Activated CD8-positive, alpha-beta T cell treated with anti-CD3 and anti-CD28 coated beads for 36 hours (primary cell): Measurements from ENCODE around the gene SLC1A4. TPM values are rescaled to one million over a fixed set of nuclear protein-coding genes. Genes with fewer than 3 reads are reported as not detected.

Experiments
- ATAC-seq: fragments of 200-7000 bp; cut with Tn5 transposase; one replicate; pipeline ENCODE4 v1.10.0; 2021; ENCODE audit warnings: mild to moderate bottlenecking, moderate library complexity
- CTCF ChIA-PET: fragments of 350-600 bp; sonication (Branson Sonifier 250); formaldehyde crosslinking; loops from one replicate; lab custom pipeline; 2021; ENCODE audit warnings: antibody characterized with exemption; lab: Charles Lee
- POLR2A ChIA-PET: fragments of 350-600 bp; sonication (Branson Sonifier 250); formaldehyde crosslinking; loops from one replicate; lab custom pipeline; 2021; ENCODE audit warnings: antibody characterized with exemption; lab: Charles Lee
- DNase-seq: peaks from one replicate; pipeline ENCODE4 v3.0.0-alpha.2; 2020
- H3K27ac Mint-ChIP-seq: one replicate; pipeline ENCODE4 v1.8.0; 2021; ENCODE audit warnings: mild to moderate bottlenecking, mixed read lengths
- H3K27me3 Mint-ChIP-seq: one replicate; pipeline ENCODE4 v1.8.0; 2021; ENCODE audit warnings: mixed read lengths
- H3K36me3 Mint-ChIP-seq: one replicate; pipeline ENCODE4 v1.8.0; 2021; ENCODE audit warnings: low read depth, mixed read lengths
- H3K4me1 Mint-ChIP-seq: one replicate; pipeline ENCODE4 v1.8.0; 2021; ENCODE audit warnings: low read depth, mixed read lengths
- H3K4me3 Mint-ChIP-seq: one replicate; pipeline ENCODE4 v1.8.0; 2021; ENCODE audit warnings: mild to moderate bottlenecking, moderate library complexity, mixed read lengths
- H3K9me3 Mint-ChIP-seq: one replicate; pipeline ENCODE4 v1.8.0; 2021; ENCODE audit warnings: mixed read lengths
- intact Hi-C: fragments of 100-400 bp; cut with micrococcal nuclease; formaldehyde crosslinking; loops from one replicate; pipeline ENCODE4 v1.10.0; 2022
- total RNA-seq, 2 experiments: library from RNA; stranded (reverse); gene quantifications; one replicate each; pipeline ENCODE4 v1.2.3, GENCODE V29; 2021
- TF ChIP-seq, protein P1 (sequence below): fragments of 200-600 bp; IDR thresholded peaks from one replicate; pipeline ENCODE4 v1.8.0; 2022; ENCODE audit warnings: antibody characterized with exemption, mild to moderate bottlenecking

Gene SLC1A4
- total RNA-seq, 2 experiments from 2014 or later = 14.6 to 14.9 TPM

DNA sequence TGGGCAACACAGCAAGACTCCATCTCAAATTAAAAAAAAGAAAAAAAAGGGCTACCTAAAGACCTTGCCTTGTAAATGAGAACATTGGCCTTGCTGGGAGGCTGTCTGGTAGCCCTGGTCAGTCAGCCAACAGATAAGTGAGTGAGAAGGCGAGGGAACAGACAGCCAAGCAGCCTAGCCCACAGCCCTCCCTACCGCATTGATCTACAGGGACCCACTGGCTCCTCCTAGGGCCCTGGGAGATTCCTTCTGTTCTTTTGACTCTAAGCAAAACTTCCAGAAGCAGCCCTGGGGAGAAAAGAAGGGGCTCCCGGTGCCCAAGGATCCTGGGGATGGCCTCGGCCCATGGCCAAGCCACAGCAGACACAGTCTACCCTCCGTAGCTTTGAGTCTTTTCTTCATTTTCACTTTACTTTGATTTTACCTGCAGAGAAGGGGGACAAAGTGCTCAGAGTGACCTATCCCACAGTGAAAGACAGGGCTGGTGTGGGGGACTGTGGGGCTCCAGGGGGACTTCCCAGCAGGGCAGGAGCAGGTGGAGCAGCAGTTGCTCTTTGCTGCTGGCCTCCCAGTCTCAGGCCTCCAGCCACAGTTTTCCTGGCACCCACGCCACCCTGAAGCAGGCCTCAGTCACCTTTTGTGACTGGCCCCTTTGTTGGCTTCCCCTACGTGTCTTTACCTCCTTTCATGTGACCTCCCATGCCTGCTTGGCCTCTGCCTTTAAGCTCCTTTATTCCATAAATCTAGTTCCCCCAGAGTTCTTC is 72.1 kb downstream of the SLC1A4 start:
- Mint-ChIP-seq H3K27ac (no peak overlapping the region), H3K4me3 (no peak overlapping the region), H3K4me1 (peaks cover 42% of the 10 kb centered on the region), H3K36me3 (no peaks in the 10 kb centered on the region), H3K9me3 (no peaks in the 10 kb centered on the region), H3K27me3 (no peaks in the 10 kb centered on the region)
- TF ChIP-seq, protein P1, sequence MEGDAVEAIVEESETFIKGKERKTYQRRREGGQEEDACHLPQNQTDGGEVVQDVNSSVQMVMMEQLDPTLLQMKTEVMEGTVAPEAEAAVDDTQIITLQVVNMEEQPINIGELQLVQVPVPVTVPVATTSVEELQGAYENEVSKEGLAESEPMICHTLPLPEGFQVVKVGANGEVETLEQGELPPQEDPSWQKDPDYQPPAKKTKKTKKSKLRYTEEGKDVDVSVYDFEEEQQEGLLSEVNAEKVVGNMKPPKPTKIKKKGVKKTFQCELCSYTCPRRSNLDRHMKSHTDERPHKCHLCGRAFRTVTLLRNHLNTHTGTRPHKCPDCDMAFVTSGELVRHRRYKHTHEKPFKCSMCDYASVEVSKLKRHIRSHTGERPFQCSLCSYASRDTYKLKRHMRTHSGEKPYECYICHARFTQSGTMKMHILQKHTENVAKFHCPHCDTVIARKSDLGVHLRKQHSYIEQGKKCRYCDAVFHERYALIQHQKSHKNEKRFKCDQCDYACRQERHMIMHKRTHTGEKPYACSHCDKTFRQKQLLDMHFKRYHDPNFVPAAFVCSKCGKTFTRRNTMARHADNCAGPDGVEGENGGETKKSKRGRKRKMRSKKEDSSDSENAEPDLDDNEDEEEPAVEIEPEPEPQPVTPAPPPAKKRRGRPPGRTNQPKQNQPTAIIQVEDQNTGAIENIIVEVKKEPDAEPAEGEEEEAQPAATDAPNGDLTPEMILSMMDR = no peak
- CTCF ChIA-PET = interaction anchor here (1.3 kb wide), 1 partner anchor 108 kb away, joined by 7 read pairs; no protein-coding TSS in a partner anchor
- ATAC-seq = no peak
- no peak for DNase-seq
- intact Hi-C loops = loop anchor here (5.0 kb wide), 1 partner anchor 511 kb away; no protein-coding TSS in a partner anchor
- POLR2A ChIA-PET = interaction anchor here (0.9 to 1.9 kb wide), 2 partner anchors 9 to 296 kb away, joined by 3 to 5 read pairs; no protein-coding TSS in a partner anchor

DNA sequence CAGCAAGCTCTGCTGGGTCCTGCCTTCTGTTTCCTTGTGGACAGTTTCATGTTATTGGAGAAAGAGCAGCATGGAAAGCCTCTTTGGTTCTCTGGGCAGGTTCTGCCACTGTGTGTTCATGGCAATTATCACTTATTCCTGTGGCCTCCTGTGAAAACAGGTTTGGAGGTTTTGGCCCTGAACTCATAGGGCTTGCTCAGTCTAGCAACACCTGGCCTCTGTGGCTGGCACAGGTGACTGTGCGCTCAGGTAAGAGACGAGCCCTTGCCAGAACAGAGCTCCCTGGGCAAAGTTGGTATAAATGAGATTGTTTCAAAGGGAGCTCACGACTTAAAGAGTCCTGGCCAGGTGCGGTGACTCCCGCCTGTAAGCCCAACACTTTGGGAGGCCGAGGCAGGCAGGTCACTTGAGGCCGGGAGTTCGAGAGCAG is 72.7 kb downstream of the SLC1A4 start:
- H3K4me3 Mint-ChIP-seq = no peak overlapping the region
- H3K36me3 Mint-ChIP-seq = no peaks in the 10 kb centered on the region
- ChIA-PET CTCF (interaction anchor here (1.3 kb wide), 1 partner anchor 107 kb away, joined by 7 read pairs; no protein-coding TSS in a partner anchor), POLR2A (interaction anchor here (0.9 kb wide), 1 partner anchor 296 kb away, joined by 3 read pairs; no protein-coding TSS in a partner anchor)
- no peak overlapping the region for H3K27ac Mint-ChIP-seq
- TF ChIP-seq, protein P1 = no peak
- H3K27me3 Mint-ChIP-seq = no peaks in the 10 kb centered on the region
- H3K4me1 Mint-ChIP-seq = peaks cover 42% of the 10 kb centered on the region
- intact Hi-C loops = loop anchor here (5.0 kb wide), 1 partner anchor 510 kb away; no protein-coding TSS in a partner anchor
- no peaks in the 10 kb centered on the region for H3K9me3 Mint-ChIP-seq
- DNase-seq (no peak), ATAC-seq (no peak)

DNA sequence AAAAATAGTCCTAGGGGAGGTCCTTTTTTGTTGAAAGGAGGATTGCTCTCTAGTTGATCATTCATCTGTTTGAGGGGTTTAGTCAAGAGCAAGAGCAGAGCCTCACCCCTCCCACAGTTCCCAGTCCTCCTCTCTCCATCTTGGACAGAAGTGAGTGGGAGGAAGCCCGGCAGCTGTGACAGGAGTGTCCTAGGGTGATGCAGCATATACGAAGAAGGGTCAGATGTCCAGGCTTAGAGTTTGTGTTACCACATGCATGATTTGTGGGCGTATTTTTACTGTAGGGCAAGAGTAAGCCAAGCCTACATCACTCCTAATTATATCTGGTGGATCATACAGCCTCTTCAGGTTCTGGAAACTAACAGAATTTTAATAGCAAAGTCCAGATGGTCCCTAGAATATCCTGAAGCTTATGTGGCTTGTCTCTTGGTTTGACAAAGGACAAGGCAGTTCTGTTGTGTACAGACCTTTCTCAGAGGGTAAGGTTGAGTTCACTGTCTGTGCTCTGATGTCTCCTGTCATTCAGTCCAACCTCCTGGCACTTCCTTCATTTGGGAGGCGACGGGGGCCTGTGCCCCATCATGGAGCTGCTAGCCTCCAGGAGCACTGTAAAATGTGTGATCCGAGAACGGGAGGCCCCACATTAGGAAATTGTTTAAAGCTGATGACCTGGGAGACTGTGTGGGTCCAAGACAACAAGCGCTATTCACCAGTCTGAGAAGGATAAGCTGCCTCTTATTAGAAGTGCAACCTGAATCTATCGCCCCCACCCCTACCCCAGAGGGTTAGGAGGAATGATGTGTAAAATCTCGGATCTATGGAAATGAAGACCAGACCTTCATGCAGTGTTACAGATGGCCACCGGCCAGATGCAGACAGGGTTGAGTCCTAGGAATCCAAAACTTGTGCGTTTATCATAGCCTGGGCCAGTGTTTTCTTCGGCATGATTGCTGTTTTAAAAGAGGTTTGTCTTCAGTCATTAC is 73.9 kb downstream of the SLC1A4 start:
- ChIA-PET POLR2A (no interaction called here), CTCF (interaction anchor here (1.2 to 3.8 kb wide), 8 partner anchors 8 to 129 kb away, joined by 3 to 105 read pairs (median 24); partner anchors contain the start of gene CEP68)
- no peaks in the 10 kb centered on the region for H3K27me3 Mint-ChIP-seq
- H3K4me3 Mint-ChIP-seq = no peak overlapping the region
- DNase-seq (no peak), ATAC-seq (no peak)
- H3K36me3 Mint-ChIP-seq = no peaks in the 10 kb centered on the region
- intact Hi-C loops = loop anchor here (5.0 kb wide), 1 partner anchor 509 kb away; no protein-coding TSS in a partner anchor
- TF ChIP-seq, protein P1 = no peak
- H3K27ac Mint-ChIP-seq = no peak overlapping the region
- no peaks in the 10 kb centered on the region for H3K9me3 Mint-ChIP-seq
- H3K4me1 Mint-ChIP-seq = peaks cover 42% of the 10 kb centered on the region

- H3K27me3 Mint-ChIP-seq = no peaks in the 10 kb centered on the region
- H3K27ac Mint-ChIP-seq = peak overlapping the region; percentile 82
- TF ChIP-seq, protein P1 = peak; percentile 80
- POLR2A ChIA-PET = interaction anchor here (0.9 to 1.5 kb wide), 3 partner anchors 11 to 65 kb away, joined by 3 to 4 read pairs (median 3); partner anchors contain the start of gene RAB1A
- H3K4me3 Mint-ChIP-seq = no peak overlapping the region
- intact Hi-C loops = loop anchor here (5.0 kb wide), 3 partner anchors 62 to 507 kb away; no protein-coding TSS in a partner anchor
- H3K4me1 Mint-ChIP-seq = peaks cover 40% of the 10 kb centered on the region
- ATAC-seq (peak; percentile 89), DNase-seq (peak; percentile 70)
- no peaks in the 10 kb centered on the region for H3K9me3 Mint-ChIP-seq
- CTCF ChIA-PET = interaction anchor here (0.6 to 3.8 kb wide), 50 partner anchors 10 to 511 kb away, joined by 3 to 105 read pairs (median 5); partner anchors contain the start of genes ACTR2, CEP68 and RAB1A
- no peaks in the 10 kb centered on the region for H3K36me3 Mint-ChIP-seq
Measured at GRCh38 chr2:65064728-65065552, 75.7 kb downstream of the SLC1A4 start.
